ENCODE data around the gene SUOX.
"Not testable (repeated sequence)": the region's sequence is repeated elsewhere in the genome, so short reads cannot be mapped to it uniquely, and the experiment has no call there.

SUOX gene

GRCh38 chr12:55996715-55997534 lies at the start of gene SUOX:
SUOX (plus strand) TSS chr12:55997276; CDS start chr12:56002222, 4,946 bp downstream.
- peak in 1 of 4 experiments; percentile 18 for DNase-seq (ENCODE audit: low read depth in 4 of 4, low spot score in 1 of 4)

GRCh38 chr12:55955344-55955743 lies 41.7 kb upstream of the SUOX start:
- no peak for DNase-seq (ENCODE audit: low read depth in 4 of 4, low spot score in 1 of 4)

GRCh38 chr12:55955800-55956508 lies 41.1 kb upstream of the SUOX start:
- peak in 2 of 4 experiments; percentile 28 to 36 for DNase-seq (ENCODE audit: low read depth in 4 of 4, low spot score in 1 of 4)

GRCh38 chr12:55957106-55957859 lies 39.8 kb upstream of the SUOX start:
- DNase-seq (ENCODE audit: low read depth in 4 of 4, low spot score in 1 of 4): no peak

GRCh38 chr12:55963760-55964159 lies 33.3 kb upstream of the SUOX start:
- DNase-seq (ENCODE audit: low read depth in 4 of 4, low spot score in 1 of 4): no peak

- DNase-seq (ENCODE audit: low read depth in 4 of 4, low spot score in 1 of 4): no peak
These were observed 31.8 kb upstream of the SUOX start for GRCh38 chr12:55965240-55965639.

DNA sequence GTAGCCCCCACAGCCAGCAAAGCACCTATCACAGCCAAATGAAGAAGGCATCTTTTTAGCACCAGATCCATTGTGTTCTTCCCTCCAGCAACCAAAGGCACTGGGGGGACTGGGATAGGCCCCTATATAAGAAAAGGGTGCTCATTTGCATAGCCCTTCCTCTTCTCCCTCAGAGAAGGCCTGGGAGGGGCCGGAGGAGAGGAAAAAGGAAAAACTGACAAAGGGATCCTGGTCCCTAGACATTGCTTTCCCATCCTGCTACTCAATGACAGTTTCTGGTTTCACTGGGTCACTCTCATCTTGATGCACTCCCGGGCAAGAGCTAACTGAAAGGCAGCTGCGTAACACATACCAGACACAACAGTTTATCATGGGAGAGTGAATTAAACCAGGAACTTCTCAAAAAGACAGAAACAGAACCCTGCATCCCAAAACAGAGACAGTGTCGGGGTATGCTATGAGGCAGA lies 31.1 kb upstream of the SUOX start, which contains the start of gene PMEL:
Gene PMEL, minus strand, starts transcription at position 102 of the 467 bp plus-strand sequence. Its CDS starts 31 bp downstream, at position 71.
- no peak for DNase-seq (ENCODE audit: low read depth in 4 of 4, low spot score in 1 of 4)

DNA sequence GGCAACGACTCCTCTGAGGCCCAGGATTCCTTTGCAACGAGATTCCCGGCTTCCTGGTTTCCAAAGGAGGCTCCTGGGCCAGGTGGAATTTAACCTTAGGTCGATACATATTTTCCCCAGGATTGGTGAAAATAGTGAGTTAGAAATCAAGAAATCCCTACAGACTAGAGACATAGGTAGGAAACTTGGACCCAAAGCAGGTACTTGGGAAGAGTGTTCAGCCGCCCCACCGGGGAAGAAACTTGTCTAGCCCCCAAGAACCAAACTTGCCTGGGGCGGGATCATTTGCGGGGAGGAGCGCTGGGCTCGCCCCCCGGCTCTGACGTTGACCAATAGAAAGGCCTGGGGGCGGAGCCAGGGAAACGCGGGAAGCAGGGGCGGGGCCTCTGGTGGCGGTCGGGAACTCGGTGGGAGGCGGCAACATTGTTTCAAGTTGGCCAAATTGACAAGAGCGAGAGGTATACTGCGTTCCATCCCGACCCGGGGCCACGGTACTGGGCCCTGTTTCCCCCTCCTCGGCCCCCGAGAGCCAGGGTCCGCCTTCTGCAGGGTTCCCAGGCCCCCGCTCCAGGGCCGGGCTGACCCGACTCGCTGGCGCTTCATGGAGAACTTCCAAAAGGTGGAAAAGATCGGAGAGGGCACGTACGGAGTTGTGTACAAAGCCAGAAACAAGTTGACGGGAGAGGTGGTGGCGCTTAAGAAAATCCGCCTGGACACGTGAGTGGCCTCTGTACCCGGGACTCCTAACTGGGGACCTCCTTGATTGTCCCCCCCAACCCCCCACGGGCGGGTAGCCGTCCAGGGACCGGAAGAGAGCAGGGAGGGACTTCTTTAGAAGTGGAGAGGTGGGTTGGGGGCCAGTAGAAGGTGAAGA lies 30.4 kb upstream of the SUOX start, which contains the start of gene CDK2:
Gene CDK2, plus strand, starts transcription at position 423 of the 874 bp plus-strand sequence. Its CDS starts 179 bp downstream, at position 602.
- DNase-seq (ENCODE audit: low read depth in 4 of 4, low spot score in 1 of 4): peak; percentile 83 to 94 (median 86)

DNA sequence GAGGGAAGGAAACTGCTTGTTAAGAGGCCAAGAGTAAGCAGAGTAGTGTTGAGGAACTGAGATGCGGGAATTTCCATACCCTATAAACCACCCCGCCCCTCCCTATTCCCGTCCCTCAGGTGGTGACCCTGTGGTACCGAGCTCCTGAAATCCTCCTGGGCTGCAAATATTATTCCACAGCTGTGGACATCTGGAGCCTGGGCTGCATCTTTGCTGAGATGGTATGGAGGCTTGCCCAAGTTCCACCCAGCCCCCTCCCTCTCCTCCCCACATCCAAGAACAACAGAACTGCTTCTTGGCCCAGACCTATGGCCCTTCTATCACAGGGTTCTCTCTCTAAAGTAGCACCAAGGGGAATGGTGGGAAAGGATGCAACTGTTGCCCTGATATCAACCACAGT lies 27.7 kb upstream of the SUOX start:
- DNase-seq (ENCODE audit: low read depth in 4 of 4, low spot score in 1 of 4): no peak

DNA sequence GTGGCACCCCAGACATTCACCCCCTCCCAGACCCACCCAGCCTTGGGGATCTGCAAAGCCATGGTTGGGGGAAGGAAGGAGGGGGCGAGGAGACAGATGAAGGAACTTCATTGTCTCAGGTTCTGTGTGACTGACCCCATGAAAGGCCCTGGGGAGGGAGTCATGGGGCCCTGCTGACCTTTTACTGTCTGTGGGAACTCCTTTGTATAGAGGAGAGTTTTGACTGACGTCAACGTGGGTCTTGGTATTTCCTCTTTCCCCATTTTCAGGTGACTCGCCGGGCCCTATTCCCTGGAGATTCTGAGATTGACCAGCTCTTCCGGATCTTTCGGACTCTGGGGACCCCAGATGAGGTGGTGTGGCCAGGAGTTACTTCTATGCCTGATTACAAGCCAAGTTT lies 26.3 kb upstream of the SUOX start:
- DNase-seq (ENCODE audit: low read depth in 4 of 4, low spot score in 1 of 4): no peak

GRCh38 chr12:55972042-55972441 lies 25.0 kb upstream of the SUOX start:
- no peak for DNase-seq (ENCODE audit: low read depth in 4 of 4, low spot score in 1 of 4)

GRCh38 chr12:55972456-55972855 lies 24.6 kb upstream of the SUOX start:
- no peak for DNase-seq (ENCODE audit: low read depth in 4 of 4, low spot score in 1 of 4)

- no peak for DNase-seq (ENCODE audit: low read depth in 4 of 4, low spot score in 1 of 4)
These were observed 24.0 kb upstream of the SUOX start for GRCh38 chr12:55972911-55973598.

GRCh38 chr12:55973599-55974307 lies 23.3 kb upstream of the SUOX start, which contains the start of gene RAB5B:
RAB5B (plus strand) TSS chr12:55974078; CDS start chr12:55986961, 12,883 bp downstream.
- DNase-seq (ENCODE audit: low read depth in 4 of 4, low spot score in 1 of 4): peak; percentile 87 to 96 (median 94)

DNA sequence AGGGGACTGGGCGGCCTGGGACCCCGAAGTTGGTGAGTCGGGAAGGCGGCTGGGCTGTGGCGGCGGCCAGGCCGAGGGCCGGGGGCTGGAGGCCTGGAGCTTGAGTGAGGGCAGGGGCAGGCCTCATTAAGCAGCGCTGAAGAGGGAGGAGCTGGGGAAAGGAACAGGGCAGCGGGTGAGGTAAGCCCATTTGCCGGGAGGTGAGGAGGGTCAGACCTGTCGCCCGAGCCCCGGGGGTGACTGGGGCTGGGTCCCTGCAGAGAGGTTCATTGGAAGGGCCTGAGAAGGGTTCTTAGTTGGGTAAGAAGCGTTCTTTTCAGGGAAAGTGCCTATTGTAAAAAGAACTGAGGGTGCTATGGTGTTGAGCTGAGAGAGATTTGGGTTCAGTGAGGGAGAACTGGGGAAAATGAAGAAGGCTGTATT lies 22.8 kb upstream of the SUOX start:
- peak in 2 of 4 experiments; percentile 10 to 19 for DNase-seq (ENCODE audit: low read depth in 4 of 4, low spot score in 1 of 4)

- no peak for DNase-seq (ENCODE audit: low read depth in 4 of 4, low spot score in 1 of 4)
These were observed 18.7 kb upstream of the SUOX start for GRCh38 chr12:55978393-55978792.

DNA sequence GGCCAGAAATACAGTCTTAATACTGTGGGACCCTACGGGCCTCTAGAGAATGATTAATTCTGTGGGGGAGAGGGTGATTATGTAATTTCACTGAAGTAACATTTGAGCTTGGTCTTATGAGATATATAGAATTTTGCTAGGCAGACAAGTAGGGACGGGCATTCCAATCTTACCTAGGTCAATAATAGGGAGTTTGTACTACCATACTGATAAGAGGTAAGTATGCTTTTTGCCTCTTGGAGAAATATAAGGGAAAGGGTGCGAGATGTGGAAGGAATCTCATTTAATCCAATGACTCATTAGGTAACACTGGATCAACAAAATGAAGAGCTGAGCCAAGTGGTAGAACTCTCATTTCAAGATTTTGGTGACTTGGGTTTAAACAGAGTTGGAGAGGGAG lies 18.0 kb upstream of the SUOX start:
- no peak for DNase-seq (ENCODE audit: low read depth in 4 of 4, low spot score in 1 of 4)

DNA sequence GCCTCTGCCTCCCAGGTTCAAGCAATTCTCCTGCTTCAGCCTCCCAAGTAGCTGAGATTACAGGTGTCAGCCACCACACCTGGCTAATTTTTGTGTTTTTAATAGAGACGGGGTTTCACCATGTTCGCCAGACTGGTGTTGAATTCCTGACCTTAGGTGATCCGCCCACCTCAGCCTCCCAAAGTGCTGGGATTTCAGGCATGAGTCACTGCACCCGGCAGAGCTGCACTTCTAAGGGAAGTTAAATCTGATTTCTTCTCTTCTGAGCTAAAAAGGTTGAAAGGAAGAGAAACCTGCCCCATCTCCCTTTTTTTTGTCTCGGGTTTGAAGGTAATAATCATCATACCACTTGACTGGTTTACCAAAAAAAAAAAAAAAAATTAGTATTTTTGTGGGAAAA lies 15.2 kb upstream of the SUOX start:
- not testable (repeated sequence) for DNase-seq (ENCODE audit: low read depth in 4 of 4, low spot score in 1 of 4)
